ENCODE results near the gene PRRX2.
A peak's percentile ranks its signal among the peaks of the same experiment; 100 is the strongest.

DNA sequence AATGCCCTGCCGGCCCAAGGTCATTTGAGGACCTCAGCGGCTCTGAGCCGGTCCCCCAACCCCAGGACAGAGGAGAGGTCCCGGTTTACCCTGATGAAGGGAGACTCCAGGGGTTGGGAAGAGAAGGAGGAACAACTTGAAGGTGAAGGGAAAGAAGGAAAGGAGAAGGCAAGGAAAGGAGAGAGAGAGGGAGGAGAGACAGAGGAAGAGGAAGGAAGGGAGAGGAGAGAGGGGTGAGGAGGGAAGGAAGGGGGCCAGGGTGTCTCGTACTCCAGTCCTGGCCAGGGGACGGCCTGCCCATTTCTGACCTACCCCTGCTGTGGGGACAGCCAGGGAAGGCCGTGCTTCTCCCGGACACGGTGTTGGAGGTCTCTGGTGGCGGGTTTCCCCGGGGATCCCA, 1.9 kb downstream of the PRRX2 start:
- TF ChIP-seq SCRT2 (tag by site-specific recombination; IDR thresholded peaks at IDR 0.05) (no peak), BCL11A (tag by site-specific recombination; IDR thresholded peaks at IDR 0.05; ENCODE audit: low read depth) (no peak), REPIN1 (tag by site-specific recombination; IDR thresholded peaks at IDR 0.05; ENCODE audit: low read depth) (no peak), MYNN (tag by site-specific recombination; IDR thresholded peaks at IDR 0.05; ENCODE audit: borderline replicate concordance) (no peak), PRDM1 (tag by site-specific recombination; IDR thresholded peaks at IDR 0.05) (peak; percentile 42; the same call in 1 of the 2 replicates), ZNF426 (tag by site-specific recombination; IDR thresholded peaks at IDR 0.05) (no peak), YY1 (tag by site-specific recombination; IDR thresholded peaks at IDR 0.05) (no peak), TCF7L2 (IDR thresholded peaks at IDR 0.05; ENCODE audit: borderline replicate concordance, low read depth, low read length) (no peak)
- TF ChIP-seq, protein P1, sequence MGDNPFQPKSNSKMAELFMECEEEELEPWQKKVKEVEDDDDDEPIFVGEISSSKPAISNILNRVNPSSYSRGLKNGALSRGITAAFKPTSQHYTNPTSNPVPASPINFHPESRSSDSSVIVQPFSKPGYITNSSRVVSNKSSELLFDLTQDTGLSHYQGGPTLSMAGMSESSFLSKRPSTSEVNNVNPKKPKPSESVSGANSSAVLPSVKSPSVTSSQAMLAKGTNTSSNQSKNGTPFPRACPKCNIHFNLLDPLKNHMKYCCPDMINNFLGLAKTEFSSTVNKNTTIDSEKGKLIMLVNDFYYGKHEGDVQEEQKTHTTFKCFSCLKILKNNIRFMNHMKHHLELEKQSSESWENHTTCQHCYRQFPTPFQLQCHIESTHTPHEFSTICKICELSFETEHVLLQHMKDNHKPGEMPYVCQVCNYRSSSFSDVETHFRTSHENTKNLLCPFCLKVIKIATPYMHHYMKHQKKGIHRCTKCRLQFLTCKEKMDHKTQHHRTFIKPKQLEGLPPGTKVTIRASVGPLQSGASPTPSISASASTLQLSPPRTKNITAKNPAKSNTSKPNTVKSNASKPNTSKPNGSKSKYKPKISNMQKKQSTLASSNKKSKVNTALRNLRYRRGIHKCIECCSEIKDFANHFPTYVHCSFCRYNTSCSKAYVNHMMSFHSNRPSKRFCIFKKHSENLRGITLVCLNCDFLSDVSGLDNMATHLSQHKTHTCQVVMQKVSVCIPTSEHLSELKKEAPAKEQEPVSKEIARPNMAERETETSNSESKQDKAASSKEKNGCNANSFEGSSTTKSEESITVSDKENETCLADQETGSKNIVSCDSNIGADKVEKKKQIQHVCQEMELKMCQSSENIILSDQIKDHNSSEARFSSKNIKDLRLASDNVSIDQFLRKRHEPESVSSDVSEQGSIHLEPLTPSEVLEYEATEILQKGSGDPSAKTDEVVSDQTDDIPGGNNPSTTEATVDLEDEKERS (tag by site-specific recombination; IDR thresholded peaks at IDR 0.05): no peak
- TF ChIP-seq, protein P2, sequence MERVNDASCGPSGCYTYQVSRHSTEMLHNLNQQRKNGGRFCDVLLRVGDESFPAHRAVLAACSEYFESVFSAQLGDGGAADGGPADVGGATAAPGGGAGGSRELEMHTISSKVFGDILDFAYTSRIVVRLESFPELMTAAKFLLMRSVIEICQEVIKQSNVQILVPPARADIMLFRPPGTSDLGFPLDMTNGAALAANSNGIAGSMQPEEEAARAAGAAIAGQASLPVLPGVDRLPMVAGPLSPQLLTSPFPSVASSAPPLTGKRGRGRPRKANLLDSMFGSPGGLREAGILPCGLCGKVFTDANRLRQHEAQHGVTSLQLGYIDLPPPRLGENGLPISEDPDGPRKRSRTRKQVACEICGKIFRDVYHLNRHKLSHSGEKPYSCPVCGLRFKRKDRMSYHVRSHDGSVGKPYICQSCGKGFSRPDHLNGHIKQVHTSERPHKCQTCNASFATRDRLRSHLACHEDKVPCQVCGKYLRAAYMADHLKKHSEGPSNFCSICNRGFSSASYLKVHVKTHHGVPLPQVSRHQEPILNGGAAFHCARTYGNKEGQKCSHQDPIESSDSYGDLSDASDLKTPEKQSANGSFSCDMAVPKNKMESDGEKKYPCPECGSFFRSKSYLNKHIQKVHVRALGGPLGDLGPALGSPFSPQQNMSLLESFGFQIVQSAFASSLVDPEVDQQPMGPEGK (tag by site-specific recombination; IDR thresholded peaks at IDR 0.05): no peak

All from HEK293 (cell line).